ENCODE data around the gene ALG9.
"Not testable (repeated sequence)": the region's sequence is repeated elsewhere in the genome, so short reads cannot be mapped to it uniquely, and the experiment has no call there.

Gene ALG9

DNA sequence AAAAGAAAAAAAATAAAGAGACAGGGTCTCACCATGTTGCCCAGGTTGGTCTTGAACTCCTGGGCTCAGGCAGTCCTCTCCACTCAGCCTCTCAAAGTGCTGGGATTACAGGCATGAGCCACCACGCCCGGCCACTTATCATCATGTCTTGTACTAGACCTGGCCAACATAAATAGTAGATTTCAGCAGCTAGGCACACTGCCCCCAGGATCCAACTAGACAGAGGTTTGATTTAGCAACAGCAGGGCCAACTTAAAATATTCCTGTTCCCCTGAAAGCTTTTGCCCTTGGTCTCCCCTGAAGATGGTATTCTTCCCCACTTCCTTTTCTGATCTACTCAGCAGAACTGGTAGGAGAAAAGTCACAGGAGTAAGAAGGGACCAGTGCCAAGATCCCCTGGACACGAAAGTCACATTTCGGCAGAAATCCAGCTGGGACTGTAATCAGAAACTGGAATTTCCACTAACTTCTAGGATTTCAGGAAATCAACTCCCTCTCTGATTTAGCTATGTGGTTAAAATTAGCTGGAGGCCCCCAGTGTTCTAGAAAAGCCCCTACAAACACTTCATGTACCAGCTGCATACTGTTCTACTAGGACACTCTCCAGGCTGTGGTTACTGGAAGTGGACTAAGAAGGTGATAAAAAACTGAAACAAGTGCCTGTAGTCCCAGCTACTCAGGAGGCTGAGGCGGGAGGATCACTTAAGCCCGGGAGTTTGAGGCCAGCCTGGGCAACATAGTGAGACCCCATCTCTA lies 96.2 kb downstream of the ALG9 start:
- DNase-seq (ENCODE audit: low read depth, low spot score) = no peak
- no peak overlapping the region for H3K27ac ChIP-seq

DNA sequence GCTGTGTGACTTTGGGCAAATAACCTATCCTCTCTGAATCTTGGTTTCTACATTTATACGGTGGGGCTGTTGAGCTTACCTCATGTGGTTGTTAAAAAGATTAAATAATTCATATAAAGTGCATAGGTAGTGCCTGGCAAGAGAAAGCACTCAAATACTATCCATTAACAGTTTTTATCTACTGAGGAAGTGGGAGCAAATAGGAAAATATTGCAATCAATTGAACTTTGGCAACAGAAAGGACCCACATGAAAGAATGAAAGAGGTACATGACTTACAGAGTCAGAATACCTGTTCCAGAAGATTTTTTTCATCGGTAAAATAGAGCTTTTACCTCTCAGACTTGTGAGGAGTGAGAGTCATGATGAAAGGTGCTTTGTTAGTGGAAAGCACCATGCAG lies 98.8 kb downstream of the ALG9 start:
- DNase-seq (ENCODE audit: low read depth, low spot score) = no peak
- H3K27ac ChIP-seq = no peak overlapping the region

GRCh38 chr11:111771205-111771604 lies 100.2 kb downstream of the ALG9 start:
- H3K27ac ChIP-seq; DNase-seq (ENCODE audit: low read depth, low spot score): not testable (repeated sequence)

DNA sequence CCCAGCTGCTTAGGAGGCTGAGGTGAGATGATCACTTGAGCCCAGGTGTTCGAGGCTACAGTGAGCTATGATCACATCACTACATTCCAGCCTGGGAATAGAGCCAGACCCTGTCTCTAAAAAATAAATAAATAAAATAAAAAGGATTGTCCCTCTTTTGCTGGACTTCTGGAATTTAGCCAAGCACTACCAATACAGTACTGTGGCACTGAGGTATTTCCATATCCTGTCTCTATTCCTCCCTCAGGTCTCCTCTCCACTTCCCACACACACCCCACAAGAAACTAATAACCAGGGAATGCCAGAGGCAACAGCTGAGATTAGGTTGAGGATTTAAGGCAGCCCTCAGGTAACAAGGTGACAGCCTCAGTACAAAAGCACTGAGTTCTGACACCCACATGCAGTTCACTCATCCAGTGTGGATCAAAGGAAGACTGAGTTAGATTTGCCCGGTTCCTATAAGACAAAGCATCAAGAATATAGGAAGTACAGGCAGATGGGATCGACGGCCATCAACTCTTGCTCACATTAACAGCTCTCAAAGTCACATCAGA lies 100.7 kb downstream of the ALG9 start:
- no peak for DNase-seq (ENCODE audit: low read depth, low spot score)
- no peak overlapping the region for H3K27ac ChIP-seq

- DNase-seq (ENCODE audit: low read depth, low spot score) = no peak
- H3K27ac ChIP-seq = peak overlapping the region; percentile 42
Measured at GRCh38 chr11:111766834-111767142, 104.6 kb downstream of the ALG9 start.

- DNase-seq (ENCODE audit: low read depth, low spot score) = no peak
- H3K27ac ChIP-seq = peak within 1 kb of the TSS; percentile 42
Measured at GRCh38 chr11:111765984-111766833, 105.2 kb downstream of the ALG9 start, which contains the start of gene PPP2R1B. Gene PPP2R1B (minus strand): TSS chr11:111766389. CDS start chr11:111766361, 28 bp downstream.

DNA sequence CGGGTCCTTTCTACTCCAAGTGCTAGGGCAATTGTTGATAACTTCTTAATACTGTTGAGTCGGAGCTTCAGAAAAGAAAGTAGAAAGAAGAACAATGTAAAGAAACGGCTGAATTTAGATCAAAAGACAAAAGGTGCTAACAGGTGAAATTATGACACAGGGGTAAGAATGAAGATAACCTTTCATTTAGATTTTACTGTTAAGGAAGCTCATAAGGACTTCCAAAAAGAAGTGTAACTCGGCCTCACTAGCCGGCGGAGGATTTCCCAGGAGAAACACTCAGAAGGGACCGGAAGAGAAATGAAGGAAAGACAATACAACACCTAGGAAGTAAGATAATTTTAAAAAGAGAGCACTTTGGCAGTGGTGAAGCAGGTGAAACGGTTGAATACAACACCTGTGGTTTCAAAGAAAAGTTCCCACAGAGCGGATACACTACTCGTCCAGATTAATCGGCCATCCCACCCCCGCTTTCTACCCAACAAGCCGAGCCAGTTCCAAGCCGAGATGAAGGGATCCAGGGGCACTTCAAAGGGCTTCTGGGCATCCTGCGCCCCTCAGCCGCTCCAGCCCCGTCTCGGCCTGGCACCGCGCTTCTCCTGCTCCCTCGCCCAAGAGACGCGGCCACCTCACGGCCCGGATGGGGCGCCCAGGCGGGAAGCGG lies 105.9 kb downstream of the ALG9 start:
- DNase-seq (ENCODE audit: low read depth, low spot score) = no peak
- H3K27ac ChIP-seq = peak overlapping the region; percentile 42

DNA sequence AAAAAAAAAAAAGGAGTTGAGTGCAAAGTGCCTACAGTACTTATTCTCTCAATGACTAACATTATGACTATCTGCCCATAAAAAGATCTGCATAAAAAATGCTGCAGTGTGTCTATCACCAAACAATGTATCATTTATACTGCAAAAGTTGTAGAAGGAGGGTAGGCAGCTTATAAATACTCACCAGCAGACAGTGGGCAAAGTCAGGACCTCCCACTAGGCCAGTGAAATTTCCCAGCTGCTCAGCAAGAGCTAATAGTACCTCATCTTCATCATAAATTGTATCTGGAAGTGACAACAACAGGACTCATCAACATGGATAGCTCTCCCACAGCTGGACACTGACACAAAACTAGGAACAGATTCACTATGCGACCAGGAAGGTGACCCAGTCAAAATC lies 106.8 kb downstream of the ALG9 start:
- H3K27ac ChIP-seq = no peak overlapping the region
- no peak for DNase-seq (ENCODE audit: low read depth, low spot score)

- no peak overlapping the region for H3K27ac ChIP-seq
- no peak for DNase-seq (ENCODE audit: low read depth, low spot score)
Measured at GRCh38 chr11:111762981-111763643, 108.3 kb downstream of the ALG9 start.

DNA sequence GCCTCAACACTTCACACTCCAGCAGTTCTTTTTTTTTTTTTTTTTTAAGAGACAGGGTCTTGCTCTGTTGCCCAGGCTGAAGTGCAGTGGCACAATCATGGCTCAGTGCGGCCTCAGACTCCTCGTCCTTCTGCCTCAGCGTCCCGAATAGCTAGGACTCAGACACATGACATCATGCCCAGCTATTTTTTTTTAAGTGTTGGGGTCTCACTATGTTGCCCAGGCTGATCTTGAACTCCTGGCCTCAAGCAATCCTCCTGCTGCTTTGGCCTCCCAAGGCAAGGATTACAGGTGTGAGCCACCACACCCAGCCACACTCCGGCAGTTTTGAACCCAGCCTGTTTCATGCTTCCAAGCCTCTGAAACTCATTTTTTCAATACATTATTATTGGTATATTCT lies 108.9 kb downstream of the ALG9 start:
- H3K27ac ChIP-seq = no peak overlapping the region
- no peak for DNase-seq (ENCODE audit: low read depth, low spot score)

- no peak for DNase-seq (ENCODE audit: low read depth, low spot score)
- no peak overlapping the region for H3K27ac ChIP-seq
Measured at GRCh38 chr11:111761036-111761435, 110.3 kb downstream of the ALG9 start.

- no peak overlapping the region for H3K27ac ChIP-seq
- no peak for DNase-seq (ENCODE audit: low read depth, low spot score)
Measured at GRCh38 chr11:111759778-111760407, 111.5 kb downstream of the ALG9 start.

DNA sequence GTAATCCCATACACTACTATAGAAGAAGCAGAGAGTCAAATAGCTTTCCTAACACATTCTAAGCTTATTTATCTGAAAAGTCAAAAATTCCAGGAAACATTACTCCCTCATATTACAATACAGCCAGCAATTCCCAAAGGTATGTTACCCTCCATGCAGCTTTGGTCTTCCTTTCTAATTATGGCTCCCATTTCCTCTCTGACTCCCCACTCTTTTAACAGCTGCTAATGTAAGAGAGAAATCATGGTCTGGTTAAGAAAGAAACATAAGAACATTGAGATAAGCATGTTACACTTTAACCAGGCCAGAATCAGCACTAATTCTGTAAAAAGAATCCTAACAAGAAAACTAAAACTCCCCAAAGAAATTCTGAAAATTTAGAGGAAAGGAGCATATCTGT lies 112.0 kb downstream of the ALG9 start:
- H3K27ac ChIP-seq = no peak overlapping the region
- no peak for DNase-seq (ENCODE audit: low read depth, low spot score)

DNA sequence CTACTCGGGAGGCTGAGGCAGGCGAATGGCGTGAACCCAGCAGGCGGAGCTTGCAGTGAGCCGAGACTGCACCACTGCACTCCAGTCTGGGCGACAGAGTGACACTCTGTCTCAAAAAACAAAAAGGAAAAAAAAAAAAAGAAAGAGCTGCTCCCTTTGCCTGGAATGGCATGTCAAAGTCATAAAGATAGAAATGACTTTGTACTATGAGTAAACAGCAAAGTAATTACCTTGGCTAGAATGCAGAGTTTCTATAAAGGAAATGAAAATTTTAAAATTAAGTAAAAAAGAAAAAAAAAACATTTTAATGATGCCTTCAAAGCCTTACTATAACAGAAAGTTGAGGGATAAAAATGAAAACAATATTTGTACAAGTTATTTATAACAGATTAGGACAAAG lies 115.3 kb downstream of the ALG9 start:
- DNase-seq (ENCODE audit: low read depth, low spot score) = no peak

GRCh38 chr11:111749646-111750045 lies 121.7 kb downstream of the ALG9 start:
- no peak overlapping the region for H3K27ac ChIP-seq
- DNase-seq (ENCODE audit: low read depth, low spot score) = no peak

More for the DNA sequence above, 115.3 kb downstream of the ALG9 start:
- no peak overlapping the region for H3K27ac ChIP-seq

DNA sequence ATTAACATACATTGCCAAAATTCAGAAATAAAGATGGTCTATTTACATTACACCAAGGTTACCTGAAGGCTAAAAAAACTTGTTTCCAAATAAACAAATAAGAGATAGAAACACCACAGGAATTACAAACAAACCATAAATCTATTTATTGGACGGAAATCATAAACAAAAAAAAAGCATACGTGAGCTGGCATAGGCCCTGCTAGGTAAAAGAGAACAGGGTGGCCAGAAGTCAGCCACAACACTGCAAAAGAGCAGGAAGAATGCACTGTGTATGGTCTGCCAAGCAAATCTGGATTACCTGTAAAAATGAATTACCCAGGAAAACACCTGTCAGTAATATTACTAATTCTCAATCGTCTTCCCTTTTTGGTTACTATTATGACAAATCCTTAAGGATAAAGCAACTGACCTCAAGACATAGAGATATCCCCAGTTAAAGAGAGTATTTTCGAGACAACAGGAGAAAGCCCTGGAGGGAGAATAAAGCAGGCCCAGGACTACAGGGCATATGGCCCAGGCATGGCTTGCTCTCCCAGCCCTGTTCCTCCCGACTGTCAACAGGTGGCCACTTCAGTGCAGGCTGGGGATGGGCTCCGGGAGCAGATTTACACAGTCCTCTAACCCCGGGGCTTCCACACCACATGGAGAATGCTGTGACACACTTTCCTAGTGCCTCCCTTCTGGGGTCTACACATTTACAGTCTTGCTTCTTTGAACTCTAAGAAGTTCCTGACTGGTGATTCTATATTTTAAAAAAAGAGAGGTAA lies 123.2 kb downstream of the ALG9 start:
- no peak overlapping the region for H3K27ac ChIP-seq
- DNase-seq (ENCODE audit: low read depth, low spot score) = no peak

- peak overlapping the region; percentile 10 for H3K27ac ChIP-seq
- no peak for DNase-seq (ENCODE audit: low read depth, low spot score)
Measured at GRCh38 chr11:111745719-111746504, 125.5 kb downstream of the ALG9 start.

DNA sequence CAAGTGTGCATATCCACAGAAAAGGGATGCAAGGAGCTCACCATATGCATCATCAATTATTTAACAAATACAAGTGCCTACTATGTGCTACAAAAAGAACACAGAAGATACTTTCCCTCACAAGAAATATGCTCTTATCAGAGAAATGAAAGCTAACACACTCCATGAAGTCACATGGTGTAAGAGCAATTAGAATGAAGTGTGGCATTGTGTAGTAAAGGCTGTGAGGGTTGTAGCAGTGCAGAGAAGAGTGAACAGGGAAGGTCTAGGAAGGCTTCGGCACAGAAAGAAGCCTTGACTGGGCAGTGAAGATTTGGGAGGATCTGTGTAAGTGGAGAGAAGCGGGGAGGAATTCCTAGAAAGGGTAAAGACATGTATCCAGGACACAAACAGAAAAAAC lies 127.7 kb downstream of the ALG9 start:
- no peak overlapping the region for H3K27ac ChIP-seq
- no peak for DNase-seq (ENCODE audit: low read depth, low spot score)

Measured in epithelial cell of prostate (primary cell).